Measurements from ENCODE around the gene CRB3.

CRB3 gene

DNA sequence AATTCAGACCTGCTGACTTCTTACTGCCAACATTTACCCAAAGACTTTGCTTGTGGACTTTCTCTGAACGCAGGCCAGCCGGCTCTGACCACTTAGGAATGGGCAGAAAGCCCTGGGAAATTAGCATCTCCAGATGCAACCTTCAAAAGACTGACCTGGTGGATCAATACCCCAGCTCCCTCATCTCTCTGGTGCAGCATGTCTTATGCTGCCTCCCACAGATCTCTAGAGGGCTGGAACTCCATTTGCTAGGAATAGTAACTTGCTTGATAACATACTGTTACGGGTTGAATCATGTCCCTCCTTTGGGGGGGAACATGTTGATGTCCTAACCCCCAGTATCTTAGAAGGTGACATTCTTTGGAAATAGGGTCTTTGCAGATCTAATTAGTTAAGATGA, 17.6 kb upstream of the CRB3 start:
- DNase-seq (ENCODE audit: low read depth in 1 of 2, low spot score in 1 of 2) = no peak
- H3K27ac ChIP-seq (replicated peaks) = no peak overlapping the region
- TF ChIP-seq REST (IDR thresholded peaks at IDR 0.05; ENCODE audit: insufficient replicate concordance, low read depth) (no peak), POLR2AphosphoS5 (IDR thresholded peaks at IDR 0.05; ENCODE audit: low read depth) (no peak), GABPA (IDR thresholded peaks at IDR 0.05; ENCODE audit: low read depth) (no peak), SPI1 (IDR thresholded peaks at IDR 0.05; ENCODE audit: borderline replicate concordance, low read depth) (no peak), CTCF (IDR thresholded peaks at IDR 0.05; ENCODE audit: insufficient read depth, low read length) (no peak)
- no peaks in the 10 kb centered on the region for H3K27me3 ChIP-seq (ENCODE audit: insufficient read depth, poor library complexity, severe bottlenecking)
- H3K4me3 ChIP-seq (replicated peaks; ENCODE audit: insufficient read depth, low read length) = no peak overlapping the region

DNA sequence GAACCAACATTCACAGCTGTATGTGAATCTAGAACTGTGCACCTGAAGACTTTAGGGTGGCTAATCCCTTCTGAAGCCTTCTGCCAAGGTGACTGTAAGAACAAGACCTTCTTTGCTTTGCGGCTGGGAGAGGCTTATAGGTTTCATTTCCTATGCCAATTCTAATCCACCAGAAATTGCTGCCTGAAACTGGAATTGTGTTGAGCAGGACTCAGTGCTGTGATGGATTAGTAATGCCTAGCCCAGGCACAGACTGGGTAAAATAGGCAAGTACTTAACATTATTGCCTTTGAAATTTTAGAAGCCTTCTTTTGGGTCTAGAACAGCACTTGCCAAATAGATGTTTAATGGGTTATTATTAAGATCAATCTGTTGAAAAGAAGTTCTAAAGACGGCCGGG, 16.0 kb upstream of the CRB3 start:
- Histone ChIP-seq H3K27me3 (ENCODE audit: insufficient read depth, poor library complexity, severe bottlenecking) (no peaks in the 10 kb centered on the region), H3K4me3 (replicated peaks; ENCODE audit: insufficient read depth, low read length) (no peak overlapping the region), H3K27ac (replicated peaks) (no peak overlapping the region)
- DNase-seq (ENCODE audit: low read depth in 1 of 2, low spot score in 1 of 2) = no peak
- TF ChIP-seq GABPA (IDR thresholded peaks at IDR 0.05; ENCODE audit: low read depth) (no peak), CTCF (IDR thresholded peaks at IDR 0.05; ENCODE audit: insufficient read depth, low read length) (no peak), SPI1 (IDR thresholded peaks at IDR 0.05; ENCODE audit: borderline replicate concordance, low read depth) (no peak), REST (IDR thresholded peaks at IDR 0.05; ENCODE audit: insufficient replicate concordance, low read depth) (no peak), POLR2AphosphoS5 (IDR thresholded peaks at IDR 0.05; ENCODE audit: low read depth) (no peak)

- no peak overlapping the region for H3K4me3 ChIP-seq (replicated peaks; ENCODE audit: insufficient read depth, low read length)
- DNase-seq (ENCODE audit: low read depth in 1 of 2, low spot score in 1 of 2) = no peak
- no peak for TF ChIP-seq GABPA (IDR thresholded peaks at IDR 0.05; ENCODE audit: low read depth)
- no peak for TF ChIP-seq SPI1 (IDR thresholded peaks at IDR 0.05; ENCODE audit: borderline replicate concordance, low read depth)
- no peak for TF ChIP-seq POLR2AphosphoS5 (IDR thresholded peaks at IDR 0.05; ENCODE audit: low read depth)
- TF ChIP-seq REST (IDR thresholded peaks at IDR 0.05; ENCODE audit: insufficient replicate concordance, low read depth) = no peak
- no peak for TF ChIP-seq CTCF (IDR thresholded peaks at IDR 0.05; ENCODE audit: insufficient read depth, low read length)
- no peak overlapping the region for H3K27ac ChIP-seq (replicated peaks)
- no peaks in the 10 kb centered on the region for H3K27me3 ChIP-seq (ENCODE audit: insufficient read depth, poor library complexity, severe bottlenecking)
Observed at GRCh38 chr19:6450166-6450565, 13.9 kb upstream of the CRB3 start.

Measured in HL-60 (cell line).